D721Med (cell line): ENCODE data around the gene GTPBP2.
"Not testable (repeated sequence)": the region's sequence is repeated elsewhere in the genome, so short reads cannot be mapped to it uniquely, and the experiment has no call there.

Source experiments
- DNase-seq: peaks from one replicate; pipeline ENCODE4 v3.0.0; 2011; ENCODE audit warnings: low spot score; ENCODE audit not compliant: insufficient read length
- FAIRE-seq: peaks from 2 replicates; lab custom pipeline; 2011; peaks lifted over from hg19 to GRCh38; lab: Jason Lieb, UNC
- TF ChIP-seq, protein P1 (sequence below): IDR thresholded peaks from 2 replicates; pipeline ENCODE4 v1.5.1; 2012; ENCODE audit warnings: mild to moderate bottlenecking, control low read depth; ENCODE audit not compliant: insufficient read depth; ENCODE audit errors: missing control alignments

The GTPBP2 gene

DNA sequence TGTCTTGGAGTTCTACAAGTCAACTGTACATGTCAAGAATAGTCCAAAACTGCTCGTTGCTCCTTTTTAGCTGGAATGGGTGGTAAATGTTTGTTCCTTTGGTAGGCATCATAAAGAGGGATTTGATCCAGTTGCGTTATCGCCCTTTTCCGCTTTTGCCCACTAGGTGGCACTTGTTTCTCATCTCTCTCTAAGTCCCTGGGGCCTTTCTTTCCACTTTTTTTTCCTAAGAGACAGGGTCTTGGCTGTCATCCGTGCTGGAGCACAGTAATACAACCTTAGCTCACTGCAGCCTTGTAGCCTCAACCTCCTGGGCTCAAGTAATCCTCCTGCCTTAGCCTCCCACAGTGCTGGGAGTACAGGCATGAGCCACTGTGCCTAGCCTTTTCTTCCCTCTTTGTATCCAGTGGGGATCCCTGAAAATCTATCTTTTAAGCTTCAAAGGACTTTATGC is 20.7 kb downstream of the GTPBP2 start:
- peak; percentile 46 for FAIRE-seq
- DNase-seq: no peak
- TF ChIP-seq, protein P1, sequence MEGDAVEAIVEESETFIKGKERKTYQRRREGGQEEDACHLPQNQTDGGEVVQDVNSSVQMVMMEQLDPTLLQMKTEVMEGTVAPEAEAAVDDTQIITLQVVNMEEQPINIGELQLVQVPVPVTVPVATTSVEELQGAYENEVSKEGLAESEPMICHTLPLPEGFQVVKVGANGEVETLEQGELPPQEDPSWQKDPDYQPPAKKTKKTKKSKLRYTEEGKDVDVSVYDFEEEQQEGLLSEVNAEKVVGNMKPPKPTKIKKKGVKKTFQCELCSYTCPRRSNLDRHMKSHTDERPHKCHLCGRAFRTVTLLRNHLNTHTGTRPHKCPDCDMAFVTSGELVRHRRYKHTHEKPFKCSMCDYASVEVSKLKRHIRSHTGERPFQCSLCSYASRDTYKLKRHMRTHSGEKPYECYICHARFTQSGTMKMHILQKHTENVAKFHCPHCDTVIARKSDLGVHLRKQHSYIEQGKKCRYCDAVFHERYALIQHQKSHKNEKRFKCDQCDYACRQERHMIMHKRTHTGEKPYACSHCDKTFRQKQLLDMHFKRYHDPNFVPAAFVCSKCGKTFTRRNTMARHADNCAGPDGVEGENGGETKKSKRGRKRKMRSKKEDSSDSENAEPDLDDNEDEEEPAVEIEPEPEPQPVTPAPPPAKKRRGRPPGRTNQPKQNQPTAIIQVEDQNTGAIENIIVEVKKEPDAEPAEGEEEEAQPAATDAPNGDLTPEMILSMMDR: peak; percentile 81

DNA sequence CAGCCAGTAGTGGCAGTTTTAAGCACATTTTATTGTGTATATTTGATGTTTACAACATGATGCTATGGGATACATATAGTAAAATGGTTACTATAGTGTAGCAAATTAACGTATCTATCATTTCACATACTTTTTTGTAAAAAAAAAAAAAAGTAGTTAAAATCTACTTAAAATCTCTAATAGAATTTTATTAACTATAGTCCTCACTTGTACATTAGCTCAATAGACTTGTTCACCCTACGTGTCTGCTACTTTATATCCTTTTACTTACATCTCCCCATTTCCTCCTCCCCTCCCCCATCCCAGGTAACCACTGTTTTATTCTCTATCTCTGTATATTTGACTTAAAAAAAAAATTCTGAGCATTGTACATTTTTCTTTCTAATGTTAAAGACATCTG is 23.0 kb downstream of the GTPBP2 start:
- DNase-seq (no peak), FAIRE-seq (no peak)
- TF ChIP-seq, protein P1: no peak

DNA sequence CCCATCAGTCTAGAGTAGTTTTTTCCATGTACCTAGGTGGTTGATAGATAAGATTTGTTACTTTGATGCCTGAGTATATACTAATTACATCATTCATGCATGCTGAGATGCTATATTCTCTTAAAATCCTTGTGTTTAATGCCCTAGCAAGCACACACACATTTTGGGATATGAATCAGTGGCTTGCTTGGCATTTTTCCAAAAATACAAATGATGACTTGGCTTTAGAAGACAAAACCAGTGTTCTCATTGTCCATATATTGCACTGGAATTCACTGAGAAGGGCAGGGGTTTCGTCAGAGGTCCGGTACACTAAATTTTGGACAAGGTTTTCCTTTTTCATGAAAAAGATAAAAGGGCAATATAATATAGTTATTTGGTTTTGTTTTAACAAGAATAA is 24.9 kb downstream of the GTPBP2 start:
- TF ChIP-seq, protein P1: no peak
- DNase-seq: no peak
- FAIRE-seq: no peak

DNA sequence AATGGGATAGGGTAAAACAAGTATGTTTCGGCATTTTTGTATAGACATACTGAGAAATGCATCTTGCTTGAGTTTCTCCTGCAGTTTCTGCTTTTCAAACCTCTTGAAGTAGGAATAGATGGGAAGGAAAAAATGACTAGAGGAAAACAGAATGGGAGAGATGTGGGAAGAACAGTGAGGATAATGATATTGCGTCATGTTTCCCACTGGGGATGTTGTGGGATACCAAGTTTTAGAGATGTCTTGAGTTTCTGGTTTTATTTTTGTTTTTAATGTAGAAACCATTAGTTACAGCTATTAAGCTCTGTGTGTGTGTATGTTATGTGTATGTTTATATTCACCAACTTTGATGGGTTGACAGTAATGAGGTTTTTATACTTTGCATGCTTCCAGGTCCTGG is 28.5 kb downstream of the GTPBP2 start:
- FAIRE-seq (no peak), DNase-seq (no peak)
- TF ChIP-seq, protein P1: no peak

DNA sequence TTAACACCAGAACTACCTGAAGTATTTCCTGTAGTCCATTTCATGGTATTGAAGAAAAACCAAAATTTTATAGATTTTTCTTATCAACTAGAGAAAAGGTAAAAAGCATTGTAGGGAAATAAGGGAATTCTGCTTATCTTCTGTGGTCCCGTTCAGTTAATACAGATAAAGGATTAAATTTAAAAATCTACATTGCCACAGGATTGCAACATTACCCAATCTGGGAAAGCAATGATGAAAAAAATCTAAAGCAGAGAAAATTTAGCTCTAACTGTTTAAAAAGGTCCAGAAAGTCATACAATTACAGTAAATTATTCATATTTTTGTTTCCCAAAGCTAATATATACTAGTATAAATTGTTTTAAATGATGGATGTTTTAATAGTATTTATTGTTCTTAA is 35.1 kb downstream of the GTPBP2 start:
- FAIRE-seq: no peak
- TF ChIP-seq, protein P1: no peak
- DNase-seq: no peak

DNA sequence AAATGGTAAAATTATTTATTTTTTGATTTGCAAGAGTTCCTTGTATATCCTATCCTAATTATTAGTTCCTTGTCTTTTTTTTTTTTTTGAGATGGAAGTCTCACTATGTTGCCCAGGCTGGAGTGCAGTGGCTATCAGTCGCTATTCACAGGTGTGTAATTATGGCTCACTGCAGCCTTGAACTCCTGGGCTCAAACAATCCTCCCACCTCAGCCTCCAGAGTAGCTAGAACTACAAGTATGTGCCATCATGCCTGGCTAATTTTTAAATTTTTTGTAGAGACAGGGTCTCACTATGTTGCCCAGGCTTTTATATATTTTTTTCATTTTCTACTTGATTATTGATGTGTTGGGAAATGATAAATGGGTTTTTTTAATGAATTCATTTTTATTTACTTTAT is 39.5 kb downstream of the GTPBP2 start:
- FAIRE-seq, DNase-seq: not testable (repeated sequence)

DNA sequence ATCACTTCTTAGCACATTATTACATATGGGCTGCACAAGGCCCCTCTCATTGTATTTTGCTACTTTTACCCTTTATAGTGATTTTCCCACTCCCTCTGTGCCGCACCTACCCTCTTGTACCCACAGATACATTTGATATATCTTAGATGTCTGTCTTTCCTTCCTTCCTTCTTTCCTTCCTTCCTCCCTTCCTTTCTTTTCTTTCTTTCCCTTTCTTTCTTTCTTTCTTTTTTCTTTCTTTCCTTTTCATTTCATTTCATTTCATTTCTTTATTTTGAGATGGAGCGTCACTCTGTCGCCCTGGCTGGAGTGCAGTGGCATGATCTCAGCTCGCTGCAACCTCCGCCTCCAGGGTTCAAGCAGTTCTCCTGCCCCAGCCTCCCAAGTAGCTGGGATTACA is 40.9 kb downstream of the GTPBP2 start:
- no peak for FAIRE-seq
- TF ChIP-seq, protein P1: no peak
- no peak for DNase-seq
